GM18951 (cell line): Measurements from ENCODE around the gene PPP2R3A.

ENCODE experiments used
- POLR2A ChIP-seq: IDR thresholded peaks from 4 replicates; pipeline ENCODE4 v1.6.1; 2011; ENCODE audit warnings: mild to moderate bottlenecking; ENCODE audit not compliant: insufficient read length, insufficient read depth; ENCODE audit errors: extremely low read depth
- in situ Hi-C: fragments of 300-500 bp; cut with MboI; formaldehyde crosslinking; loops from one replicate; pipeline ENCODE4 v1.12.0; 2022; ENCODE audit warnings: low sequenced_read_pairs, mixed read lengths, inconsistent platforms; ENCODE audit not compliant: unreplicated experiment

Gene PPP2R3A

DNA sequence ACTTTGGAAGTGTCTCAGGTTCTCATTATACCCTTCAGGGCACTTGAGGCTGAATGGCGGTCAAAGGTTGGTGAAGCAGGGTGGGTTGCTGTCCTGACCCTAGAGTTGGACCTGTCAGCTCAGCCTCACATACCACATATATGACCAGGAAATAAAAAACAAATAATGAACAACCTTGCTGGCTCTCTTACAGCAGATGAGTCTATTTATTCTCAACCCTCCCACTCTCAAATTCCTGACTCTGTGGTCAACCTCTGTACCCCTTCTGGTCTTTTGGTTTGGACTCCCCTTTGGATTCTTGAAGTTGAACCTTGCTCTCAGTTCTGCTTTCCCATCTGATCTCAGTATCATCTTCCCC, 16.9 kb downstream of the PPP2R3A start:
- in situ Hi-C loops: no loop called here
- TF ChIP-seq POLR2A: no peak

GRCh38 chr3:135982922-135983581, 17.5 kb downstream of the PPP2R3A start:
- in situ Hi-C loops: no loop called here
- no peak for TF ChIP-seq POLR2A

- in situ Hi-C loops: no loop called here
- TF ChIP-seq POLR2A: no peak
These were observed 22.1 kb downstream of the PPP2R3A start for GRCh38 chr3:135987661-135988060.

- TF ChIP-seq POLR2A: no peak
These were observed 23.7 kb downstream of the PPP2R3A start for GRCh38 chr3:135989242-135989641.

DNA sequence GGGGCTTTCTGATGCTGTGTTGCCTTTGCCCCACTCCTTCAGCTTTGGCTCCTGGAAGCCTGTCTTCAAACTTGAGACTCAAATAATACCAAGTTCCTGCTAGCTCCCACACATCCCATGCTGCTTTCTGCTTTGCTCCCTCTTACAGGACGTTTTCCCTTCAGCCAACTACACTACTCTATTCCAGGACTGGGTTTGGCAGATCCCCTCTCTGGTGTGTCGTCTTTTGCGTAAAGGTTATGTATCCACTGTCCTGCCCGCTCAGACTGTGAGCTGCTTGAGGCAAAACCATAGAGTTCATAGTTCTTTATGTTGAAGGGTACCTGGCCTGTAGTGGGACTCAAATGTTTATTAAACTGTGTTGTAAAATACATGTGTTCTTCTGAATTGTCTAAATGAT, 25.4 kb downstream of the PPP2R3A start:
- no peak for TF ChIP-seq POLR2A
- in situ Hi-C loops: no loop called here

More at GRCh38 chr3:135989242-135989641, 23.7 kb downstream of the PPP2R3A start:
- in situ Hi-C loops: no loop called here

DNA sequence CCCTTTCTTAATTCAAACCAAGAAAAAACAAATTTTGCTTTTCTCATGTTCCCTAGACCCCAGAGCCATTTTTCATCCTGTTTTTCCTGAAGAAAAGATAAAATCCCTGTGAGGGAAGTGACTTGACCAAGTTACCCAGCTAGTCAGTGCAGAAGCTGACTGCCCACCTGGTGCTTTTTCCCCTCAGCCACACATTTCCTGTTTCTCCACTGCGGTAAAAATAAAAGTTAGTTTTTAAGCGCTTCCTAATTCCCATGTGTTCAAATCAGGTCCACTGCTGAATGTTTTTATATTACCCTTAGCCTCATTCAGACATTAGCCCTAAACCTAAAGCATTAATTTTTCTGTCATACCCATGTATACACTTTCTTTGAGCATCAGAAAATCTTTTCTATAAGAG, 26.1 kb downstream of the PPP2R3A start:
- in situ Hi-C loops: no loop called here
- TF ChIP-seq POLR2A: no peak

- in situ Hi-C loops: no loop called here
- no peak for TF ChIP-seq POLR2A
These were observed 26.5 kb downstream of the PPP2R3A start for GRCh38 chr3:135992072-135992471.

GRCh38 chr3:135994708-135995337, 29.3 kb downstream of the PPP2R3A start:
- in situ Hi-C loops: no loop called here
- TF ChIP-seq POLR2A: no peak

DNA sequence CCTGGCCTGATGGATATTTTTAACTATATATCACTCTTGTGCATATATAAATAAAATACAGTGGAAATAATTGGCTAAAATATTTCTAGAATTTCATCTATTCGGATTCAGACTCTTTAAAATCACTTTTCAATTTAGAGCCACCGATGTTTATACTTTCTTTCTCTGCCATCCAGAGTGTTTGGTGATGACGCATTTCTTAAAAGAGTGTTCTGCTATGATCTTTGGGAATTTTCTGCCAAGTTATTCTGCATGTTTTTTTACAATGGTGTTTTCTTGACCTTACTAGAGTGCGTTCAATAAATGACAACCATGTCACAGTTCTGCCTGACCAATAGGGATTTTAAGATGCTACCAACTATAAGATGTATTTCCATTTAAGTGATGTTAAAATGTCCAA, 30.2 kb downstream of the PPP2R3A start:
- TF ChIP-seq POLR2A: no peak
- in situ Hi-C loops: no loop called here

DNA sequence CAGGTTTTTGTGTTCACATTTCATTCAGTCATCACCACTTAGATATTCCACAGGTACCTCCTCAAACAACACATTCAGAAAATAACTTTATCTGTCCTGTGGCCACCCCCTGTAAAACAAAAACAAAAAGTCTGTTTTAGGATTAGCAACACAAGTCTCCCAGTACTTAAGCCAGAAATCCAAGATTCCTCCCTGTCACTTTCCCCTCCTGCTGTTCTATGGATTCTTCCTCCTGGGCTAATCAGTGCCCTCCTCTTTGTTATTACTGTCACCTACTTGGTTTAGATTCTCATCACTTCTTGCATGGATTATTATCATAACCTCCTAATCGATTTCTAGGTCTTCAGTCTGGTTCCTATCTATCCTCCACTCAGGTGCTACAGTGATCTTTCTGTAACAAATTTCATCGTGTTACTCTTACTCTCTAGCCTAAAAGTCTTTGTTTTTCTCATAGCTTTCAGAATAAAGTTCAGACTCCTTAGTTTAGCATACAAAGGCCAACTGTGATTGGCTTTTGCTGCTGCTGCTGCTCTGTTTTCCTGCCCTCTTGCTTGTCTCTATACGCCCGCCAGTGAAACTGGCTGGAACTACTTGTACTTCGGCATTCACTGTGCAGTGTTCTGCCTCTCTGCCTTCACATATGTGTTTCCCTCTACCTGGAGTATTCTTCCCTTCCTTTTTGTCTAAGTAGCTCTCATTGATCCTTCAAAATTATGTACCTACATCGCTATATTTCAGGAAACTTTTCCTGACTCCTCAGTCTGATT, 32.2 kb downstream of the PPP2R3A start:
- in situ Hi-C loops: no loop called here
- TF ChIP-seq POLR2A: no peak

DNA sequence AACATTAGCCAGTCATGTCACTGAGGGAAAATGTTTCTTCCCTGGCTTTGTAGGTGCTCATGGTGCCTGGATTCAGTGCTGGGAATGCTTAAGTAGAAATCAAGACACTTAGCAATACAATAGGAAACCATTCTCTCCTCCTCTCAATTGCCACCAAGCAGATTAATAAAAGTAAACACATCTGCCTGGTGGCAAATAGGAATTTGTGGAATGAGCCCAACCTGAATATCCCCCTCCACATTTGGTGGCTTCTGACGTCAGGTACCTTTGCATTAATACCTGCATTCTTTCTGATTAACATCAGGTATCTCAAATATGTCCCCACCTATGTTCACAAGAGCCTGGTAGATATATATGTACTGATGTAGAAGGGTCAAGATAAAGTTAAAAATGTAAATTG, 42.7 kb downstream of the PPP2R3A start:
- TF ChIP-seq POLR2A: no peak
- in situ Hi-C loops: no loop called here

DNA sequence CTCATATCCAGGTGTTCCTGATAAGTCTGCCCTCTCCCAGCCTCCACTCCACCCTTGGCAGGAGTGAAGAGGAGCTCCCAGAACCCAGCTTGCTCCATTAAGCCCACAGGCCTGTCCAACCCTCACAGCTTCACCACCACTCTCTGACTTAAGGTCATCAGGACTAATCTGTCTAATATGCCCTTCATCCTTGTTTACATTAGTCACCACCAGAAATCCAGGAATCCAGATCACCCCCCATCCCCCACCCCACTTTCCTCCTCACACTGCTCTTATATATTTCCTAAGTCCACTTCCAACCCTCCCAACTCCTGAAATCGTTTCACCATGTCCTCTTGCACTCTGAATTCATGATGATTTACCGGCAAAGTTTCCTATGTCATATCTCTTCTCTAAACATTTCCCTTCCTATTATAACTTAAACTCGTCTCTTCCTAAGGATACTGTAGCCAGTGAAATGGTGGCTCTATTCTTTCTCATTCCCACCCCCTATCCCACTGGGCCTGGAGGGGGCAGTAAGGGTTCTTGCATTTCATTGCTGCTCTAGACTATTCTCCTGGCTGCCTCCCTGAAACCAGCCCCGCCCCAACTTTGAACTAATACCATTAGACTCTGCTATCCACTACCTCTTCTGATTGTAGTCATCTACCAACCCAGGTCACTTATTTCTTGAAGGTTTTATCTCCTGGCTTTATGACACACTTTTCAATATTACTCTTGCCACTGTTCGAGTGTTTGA, 43.4 kb downstream of the PPP2R3A start:
- TF ChIP-seq POLR2A: no peak
- in situ Hi-C loops: no loop called here

- in situ Hi-C loops: no loop called here
- TF ChIP-seq POLR2A: no peak
These were observed 53.3 kb downstream of the PPP2R3A start for GRCh38 chr3:136018876-136019275.
